Medulla oblongata (tissue), 1 donor: ENCODE data around the gene ABCB1.

Experiments used
- DNase-seq: peaks from one replicate; pipeline ENCODE4 v3.0.0-alpha.2; 2015; ENCODE audit errors: extremely low spot score

ABCB1 gene

GRCh38 chr7:87513735-87514335, 86.8 kb downstream of the ABCB1 start:
- DNase-seq: no peak

DNA sequence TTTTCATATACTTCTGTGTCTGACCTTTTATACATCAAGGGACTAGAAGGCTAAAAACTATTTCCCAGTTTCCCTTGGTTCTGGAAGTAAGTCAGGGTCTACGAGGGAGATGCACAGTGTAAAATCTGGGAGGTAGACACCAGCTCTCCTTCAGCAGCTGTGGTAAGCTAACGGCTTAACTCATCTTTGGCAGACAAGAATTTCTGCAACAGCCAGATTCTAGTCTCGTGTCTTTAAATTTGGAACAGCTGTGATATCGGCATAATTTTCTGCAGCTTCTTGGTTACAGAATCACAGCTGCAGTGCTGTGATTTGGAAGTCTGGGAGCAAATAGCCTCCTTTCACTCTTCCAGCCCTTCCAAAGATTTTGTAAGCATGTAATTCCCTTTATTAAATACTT, 87.8 kb downstream of the ABCB1 start:
- no peak for DNase-seq

DNA sequence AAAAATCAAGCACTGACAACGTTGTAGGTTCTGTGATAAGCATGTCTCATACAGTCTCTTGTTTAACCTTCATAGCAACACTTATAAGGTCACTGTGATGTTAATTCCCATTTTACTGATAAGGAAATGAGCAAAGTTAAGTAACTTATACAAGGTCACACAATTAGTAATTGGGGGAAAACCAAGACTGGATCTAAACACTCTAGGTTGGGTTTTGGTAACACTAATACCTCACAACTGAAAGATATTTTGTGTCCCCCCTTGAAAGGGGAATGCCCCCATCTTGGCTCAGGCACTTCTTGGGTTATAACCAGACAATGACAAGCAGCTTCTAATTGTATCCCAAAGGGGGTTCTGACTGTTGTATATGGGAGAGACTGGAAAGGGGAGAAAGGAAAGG, 89.2 kb downstream of the ABCB1 start:
- no peak for DNase-seq

GRCh38 chr7:87510411-87510875, 90.2 kb downstream of the ABCB1 start:
- DNase-seq: no peak

GRCh38 chr7:87507446-87507845, 93.2 kb downstream of the ABCB1 start:
- DNase-seq: no peak

GRCh38 chr7:87506246-87507180, 94.2 kb downstream of the ABCB1 start:
- peak; percentile 10 for DNase-seq

DNA sequence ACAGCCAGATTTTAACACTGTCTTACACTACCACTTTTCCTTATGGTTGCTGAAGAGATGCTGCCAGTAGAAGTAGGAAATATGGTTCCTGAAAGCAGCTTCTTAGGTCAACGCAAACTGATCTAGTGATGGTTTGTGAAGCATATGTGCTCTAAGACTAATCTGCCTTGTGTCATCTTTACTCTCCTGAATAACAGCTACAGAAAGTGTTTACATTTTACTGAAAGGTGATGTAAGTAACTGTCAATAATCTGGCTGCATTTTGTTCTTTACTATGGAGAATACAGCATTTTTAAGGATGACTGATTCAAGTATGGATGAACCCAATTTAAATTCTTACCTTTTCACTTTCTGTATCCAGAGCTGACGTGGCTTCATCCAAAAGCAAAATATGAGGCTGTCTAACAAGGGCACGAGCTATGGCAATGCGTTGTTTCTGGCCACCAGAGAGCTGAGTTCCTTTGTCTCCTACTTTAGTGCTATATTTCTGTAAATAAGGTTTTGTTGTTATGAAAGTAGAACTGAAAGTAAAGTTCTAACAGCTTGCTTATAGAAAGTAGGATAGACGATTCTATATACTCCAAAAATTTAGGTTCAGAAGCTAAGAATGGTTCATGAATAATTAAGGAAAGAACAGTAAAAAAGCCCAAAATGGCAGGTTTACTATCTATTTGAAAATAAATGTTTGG, 95.0 kb downstream of the ABCB1 start:
- DNase-seq: no peak

DNA sequence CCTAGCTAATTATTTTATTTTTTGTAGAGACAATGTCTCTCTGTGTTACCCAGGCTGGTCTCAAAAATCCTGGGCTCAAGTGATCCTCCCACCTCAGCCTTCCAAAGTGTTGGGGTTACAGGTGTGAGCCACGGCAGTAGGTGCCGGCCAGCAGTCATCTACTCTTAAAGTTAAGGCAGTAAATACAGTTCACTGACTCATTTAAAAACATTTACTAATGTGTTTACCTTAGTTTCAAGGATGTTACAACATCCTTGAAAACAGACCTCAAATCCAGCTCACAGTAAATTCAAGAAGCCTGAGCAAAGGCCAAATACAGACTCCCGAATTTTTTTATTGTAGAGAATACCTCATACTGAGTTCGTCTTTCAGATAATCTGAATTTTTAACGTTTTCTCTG, 95.6 kb downstream of the ABCB1 start:
- no peak for DNase-seq

DNA sequence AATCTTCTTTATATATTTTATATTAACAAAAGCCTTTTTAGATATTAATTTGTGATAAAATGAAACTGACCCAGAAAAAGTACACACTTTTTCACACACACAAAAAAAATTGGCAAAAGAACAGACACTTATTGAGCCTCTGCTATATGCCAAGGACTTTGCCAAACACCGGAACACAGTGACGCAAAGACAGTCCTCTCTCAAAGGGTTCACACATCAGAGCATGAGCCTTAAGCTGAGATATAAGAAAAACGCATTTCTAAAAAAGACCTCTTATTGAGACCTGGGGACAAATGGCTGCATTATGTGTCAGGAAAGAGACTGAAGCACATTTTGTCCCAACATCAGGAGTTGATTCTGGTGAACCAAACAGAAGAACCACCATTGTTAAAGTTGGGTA, 101.2 kb downstream of the ABCB1 start:
- no peak for DNase-seq

DNA sequence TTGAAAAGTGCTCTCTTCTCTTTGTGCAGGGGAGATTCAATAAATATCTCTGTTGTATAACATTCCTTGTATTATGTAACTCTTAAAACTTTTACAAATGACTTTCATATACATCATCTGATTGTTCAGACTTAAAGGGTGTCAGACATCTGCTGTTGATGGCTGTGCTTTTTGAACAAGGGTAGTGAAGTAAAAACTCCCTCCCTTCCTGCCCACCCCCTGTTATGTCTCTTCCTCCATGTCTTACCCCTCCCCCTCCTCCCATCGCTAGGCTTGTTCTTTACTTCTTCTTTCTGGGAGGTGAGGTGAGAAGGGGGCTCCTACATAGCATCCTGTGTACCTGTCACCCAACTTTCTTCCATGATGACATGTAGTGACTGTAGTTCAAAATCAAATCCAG, 101.8 kb downstream of the ABCB1 start:
- no peak for DNase-seq

GRCh38 chr7:87497482-87497881, 103.2 kb downstream of the ABCB1 start:
- no peak for DNase-seq

GRCh38 chr7:87495366-87495765, 105.3 kb downstream of the ABCB1 start:
- DNase-seq: no peak

GRCh38 chr7:87494454-87494853, 106.2 kb downstream of the ABCB1 start:
- no peak for DNase-seq

DNA sequence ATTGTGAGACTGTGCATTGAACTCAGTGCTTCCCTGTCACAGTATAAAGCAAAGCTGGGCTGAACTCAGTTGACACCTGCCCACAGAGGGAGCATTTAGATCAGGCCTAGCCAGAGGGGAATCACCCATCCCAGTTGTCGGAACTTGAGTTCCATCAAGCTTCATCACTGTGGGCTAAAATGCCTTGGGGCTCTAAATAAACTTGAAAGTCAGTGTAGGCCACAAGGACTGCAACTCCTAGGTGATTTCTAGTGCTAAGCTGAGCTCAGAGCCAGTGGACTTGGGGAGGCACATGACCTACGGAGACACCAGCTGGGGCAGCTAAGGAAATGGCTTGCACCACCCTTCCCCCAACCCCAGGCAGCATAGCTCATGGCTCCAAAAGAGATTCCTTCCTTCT, 117.6 kb downstream of the ABCB1 start:
- no peak for DNase-seq

DNA sequence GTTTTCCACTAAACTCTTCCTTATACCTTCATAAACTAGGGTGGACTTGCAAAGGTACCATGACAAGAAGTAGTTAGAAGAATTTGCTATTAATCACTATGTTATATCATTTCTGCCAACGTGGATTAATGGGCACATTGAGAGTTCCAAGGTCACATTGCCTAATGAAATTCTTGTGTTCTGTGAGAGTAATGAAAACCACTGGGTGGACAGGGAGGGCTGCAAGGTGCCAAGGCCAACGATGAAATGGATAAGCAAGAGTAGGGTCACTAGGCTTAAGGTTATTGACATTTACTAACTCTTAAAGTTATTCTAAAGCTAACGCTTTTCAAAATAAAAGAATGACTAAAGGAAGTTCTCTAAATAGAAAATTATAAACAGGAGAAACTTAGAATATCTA, 118.6 kb downstream of the ABCB1 start:
- DNase-seq: no peak

GRCh38 chr7:87480386-87480785, 120.3 kb downstream of the ABCB1 start:
- no peak for DNase-seq

DNA sequence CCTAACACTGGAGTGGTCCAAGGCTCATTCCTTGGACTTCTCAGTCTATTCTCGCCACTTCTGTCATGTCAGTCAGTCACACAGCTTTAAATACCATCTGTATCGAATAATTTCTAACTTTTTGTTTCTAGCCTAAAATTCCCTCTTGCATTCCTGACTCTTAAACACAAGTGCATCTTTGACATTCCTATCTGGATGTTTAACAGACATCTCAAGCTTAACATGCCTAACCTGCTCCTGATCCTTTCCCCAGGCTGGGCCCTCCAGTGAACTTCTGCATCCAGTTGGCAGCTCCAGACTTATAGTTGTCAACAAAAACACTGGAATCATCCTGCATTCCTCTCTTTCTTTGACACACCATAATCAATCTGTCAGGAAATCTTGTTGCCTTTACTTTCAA, 120.7 kb downstream of the ABCB1 start:
- DNase-seq: no peak

- no peak for DNase-seq
These were observed 124.5 kb downstream of the ABCB1 start for GRCh38 chr7:87476179-87476557.

GRCh38 chr7:87475359-87476178, 125.1 kb downstream of the ABCB1 start, which contains the start of gene ABCB4:
Gene ABCB4, minus strand, starts transcription at chr7:87475680. Its CDS starts 215 bp downstream, at chr7:87475465.
- DNase-seq: no peak

GRCh38 chr7:87474533-87475358, 125.9 kb downstream of the ABCB1 start:
- DNase-seq: peak; percentile 81

- DNase-seq: no peak
These were observed 126.7 kb downstream of the ABCB1 start for GRCh38 chr7:87473986-87474385.
